HG03469 (cell line): ENCODE data around the gene RNU2-63P.
"Not testable (repeated sequence)": the region's sequence is repeated elsewhere in the genome, so short reads cannot be mapped to it uniquely, and the experiment has no call there.

Source experiments
- ATAC-seq: cut with Tn5 transposase; IDR thresholded peaks from one replicate; pipeline ENCODE4 v1.9.1; 2021; ENCODE audit warnings: mild to moderate bottlenecking, moderate library complexity, moderate number of reproducible peaks; ENCODE audit not compliant: unreplicated experiment

The RNU2-63P gene

DNA sequence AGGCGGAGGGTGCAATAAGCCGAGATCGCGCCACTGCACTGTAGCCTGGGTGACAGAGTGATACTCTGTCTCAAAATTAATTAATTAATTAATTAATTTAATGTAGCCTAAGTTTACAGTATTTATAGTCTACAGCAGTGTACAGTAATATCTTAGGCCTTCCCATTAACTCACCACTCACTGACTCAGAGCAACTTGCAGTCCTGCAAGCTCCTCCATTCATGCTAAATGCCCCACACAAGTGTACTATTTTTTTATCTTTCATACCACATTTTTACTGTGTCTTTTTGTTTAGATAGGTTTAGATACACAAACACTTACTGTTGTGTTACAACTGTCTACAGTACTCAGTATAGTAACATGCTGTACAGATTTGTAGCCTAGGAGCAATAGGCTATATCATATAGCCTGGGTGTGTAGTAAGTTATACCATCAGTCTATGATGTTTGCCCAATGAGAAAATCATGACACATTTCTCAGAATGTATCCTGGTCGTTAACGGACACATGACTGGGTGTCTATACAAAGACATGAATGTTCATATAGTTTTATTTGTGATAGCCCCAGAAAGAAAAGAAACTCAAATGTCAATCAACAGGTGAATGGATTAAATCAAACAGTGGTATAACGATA, 15.8 kb upstream of the RNU2-63P start:
- no peak for ATAC-seq

DNA sequence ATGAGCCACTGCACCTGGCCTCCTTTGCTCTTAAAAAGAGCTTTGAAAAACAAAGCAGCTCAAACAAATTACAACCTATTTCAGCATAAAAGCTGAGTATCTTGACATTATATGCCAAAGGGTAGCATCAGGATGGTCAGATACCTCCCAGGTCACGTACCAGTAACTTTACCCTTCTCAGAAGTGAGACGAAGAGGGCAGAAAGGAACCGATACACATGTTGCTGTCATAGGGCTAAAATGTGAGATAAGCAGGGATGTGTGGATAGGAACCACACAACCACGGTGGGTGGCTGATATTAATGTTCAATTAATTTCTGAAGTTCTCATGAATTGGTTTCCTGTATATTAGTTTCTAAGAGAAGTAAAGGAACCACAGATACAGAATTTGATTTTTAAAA, 12.6 kb upstream of the RNU2-63P start:
- no peak for ATAC-seq

DNA sequence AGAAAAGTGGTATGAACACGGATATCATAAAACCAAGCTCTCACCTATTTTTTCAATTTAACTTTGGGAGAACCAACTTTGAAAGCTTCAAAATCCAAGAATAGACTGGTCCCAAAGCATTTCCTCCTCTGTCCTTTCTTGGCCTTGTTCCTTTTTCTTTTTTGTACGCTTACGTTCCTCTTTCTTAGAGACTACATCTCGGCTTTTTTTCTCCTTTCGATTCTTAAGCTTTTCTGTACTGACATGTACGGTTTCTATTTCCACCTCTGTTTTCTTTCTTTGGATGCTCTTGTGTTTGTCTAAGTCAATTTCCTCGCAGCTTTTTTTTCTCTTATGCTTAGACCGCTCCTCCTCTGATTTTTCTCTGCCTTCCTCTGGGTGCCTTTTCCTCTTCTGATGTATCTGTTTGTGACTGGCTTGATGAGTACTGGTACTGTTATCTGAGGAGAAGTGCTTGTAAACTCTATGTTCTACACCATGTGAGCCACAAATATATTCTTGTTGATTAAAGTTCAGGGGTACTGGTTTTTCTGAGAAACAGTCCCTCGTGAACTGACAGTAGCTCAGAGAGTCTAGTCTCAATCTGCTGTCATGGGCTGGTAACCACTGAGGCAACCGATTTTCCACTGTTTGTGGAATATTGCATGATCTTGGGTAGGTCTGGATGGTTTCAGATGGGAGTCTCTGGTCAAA, 11.5 kb upstream of the RNU2-63P start:
- no peak for ATAC-seq

DNA sequence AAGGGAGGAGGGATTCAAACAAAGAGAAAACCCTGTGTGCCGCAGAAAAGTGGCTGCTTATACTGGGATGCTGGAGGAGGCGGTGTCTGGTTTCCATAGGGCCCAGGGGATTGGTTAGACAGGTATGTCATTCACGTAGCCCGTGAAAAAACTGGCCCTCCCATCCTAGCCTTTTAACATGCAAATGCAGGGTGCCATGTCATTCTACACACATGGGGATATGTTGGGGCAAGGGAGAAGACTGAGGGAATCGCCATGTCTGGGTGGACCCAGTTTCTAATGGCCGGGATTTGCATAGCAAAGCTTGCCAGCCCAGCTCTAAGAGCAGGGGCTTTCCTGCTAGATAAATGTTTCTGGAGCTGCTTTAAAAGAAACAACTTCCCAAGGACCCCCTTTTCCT, 8.2 kb upstream of the RNU2-63P start:
- no peak for ATAC-seq

DNA sequence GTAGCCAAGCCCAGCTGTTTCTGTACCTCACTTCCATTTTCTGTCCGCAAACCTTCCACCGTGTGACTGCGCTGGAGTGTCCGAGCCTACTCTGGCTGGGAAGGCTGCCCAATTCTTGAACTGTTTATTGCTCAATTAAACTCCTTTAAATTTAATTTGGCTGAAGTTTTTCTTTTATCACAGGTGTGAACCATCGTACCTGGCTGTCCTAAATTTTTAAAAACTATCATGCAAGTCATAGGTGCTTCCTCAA, 6.2 kb upstream of the RNU2-63P start:
- no peak for ATAC-seq

DNA sequence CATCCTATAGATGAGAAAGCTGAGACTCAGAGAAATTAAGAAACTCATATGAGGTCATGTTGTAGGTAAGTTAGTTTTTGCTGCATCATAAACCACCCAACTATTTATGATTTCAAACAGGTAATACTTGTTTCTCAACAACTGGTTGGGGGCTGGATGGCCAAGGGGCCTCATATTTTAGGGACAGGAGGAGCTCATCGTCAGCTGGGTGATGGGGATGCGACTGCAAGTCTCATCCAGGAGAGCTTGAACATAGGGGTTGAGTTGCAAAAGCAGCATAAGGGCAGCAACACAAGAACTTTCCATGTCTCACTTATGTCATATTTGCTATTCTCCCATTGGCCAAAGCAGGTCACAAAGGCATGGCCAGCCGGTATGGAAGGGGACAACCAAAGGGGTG, 3.6 kb upstream of the RNU2-63P start:
- ATAC-seq: no peak

DNA sequence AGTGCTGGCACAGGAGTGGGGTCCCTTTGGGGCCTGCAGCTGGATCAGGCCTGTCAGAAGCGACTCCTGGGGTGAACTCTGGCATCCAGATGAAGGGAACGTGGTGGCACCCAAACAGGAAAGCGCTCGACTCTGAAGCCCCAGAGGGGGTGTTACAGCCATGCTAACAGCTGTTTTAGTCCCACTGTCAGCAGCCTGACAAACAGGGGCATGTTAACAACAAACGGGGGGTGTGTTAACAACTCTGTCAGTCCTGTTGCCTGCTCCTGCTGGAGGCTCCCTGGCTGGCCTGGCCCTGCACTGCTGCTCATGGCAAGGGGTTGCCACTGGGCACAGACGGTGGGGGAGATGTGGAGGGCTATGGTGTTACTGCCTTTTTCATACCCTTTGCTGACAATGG, 2.6 kb upstream of the RNU2-63P start:
- ATAC-seq: no peak

DNA sequence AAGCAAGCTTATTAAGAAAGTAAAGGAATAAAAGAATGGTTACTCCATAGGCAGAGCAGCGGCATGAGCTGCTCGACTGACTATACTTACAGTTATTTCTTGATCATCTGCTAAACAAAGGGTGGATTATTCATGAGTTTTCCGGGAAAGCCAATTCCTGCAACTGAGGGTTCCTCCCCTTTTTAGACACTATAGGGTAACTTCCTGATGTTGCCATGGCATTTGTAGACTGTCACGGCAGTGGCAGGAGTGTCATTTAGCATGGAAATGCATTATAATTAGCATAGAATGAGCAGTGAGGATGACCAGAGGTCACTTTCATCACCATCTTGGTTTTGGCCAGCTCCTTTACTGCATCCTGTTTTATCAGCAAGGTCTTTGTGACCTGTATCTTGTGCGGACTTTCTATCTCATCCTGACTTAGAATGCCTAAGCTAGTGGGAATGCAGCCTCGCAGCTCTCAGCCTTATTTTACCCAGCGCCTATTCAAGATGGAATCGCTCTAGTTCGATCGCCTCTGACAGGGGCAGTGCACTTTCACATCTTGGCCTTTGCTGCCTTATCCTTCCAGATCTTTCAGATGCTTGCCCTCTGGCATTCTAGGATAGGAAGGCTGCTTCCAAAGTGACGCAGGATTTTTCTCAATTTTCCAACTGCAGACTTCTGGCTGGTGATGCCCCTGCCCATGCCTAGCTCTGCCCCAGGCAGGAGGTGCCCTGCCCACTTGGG, 1.9 kb upstream of the RNU2-63P start:
- ATAC-seq: not testable (repeated sequence)

DNA sequence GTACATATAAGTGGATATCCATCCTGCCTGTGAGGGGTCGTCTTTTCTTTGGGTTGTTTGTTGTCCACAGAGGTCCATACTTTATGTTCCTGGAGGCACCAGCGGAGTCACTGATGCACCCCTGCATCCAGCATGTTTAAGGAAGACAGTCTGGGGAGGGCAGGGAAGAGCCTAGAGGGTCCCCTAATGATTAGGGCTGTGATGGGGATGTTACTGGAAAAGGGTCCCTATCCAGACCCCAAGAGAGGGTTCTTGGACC, 1.4 kb upstream of the RNU2-63P start:
- not testable (repeated sequence) for ATAC-seq

DNA sequence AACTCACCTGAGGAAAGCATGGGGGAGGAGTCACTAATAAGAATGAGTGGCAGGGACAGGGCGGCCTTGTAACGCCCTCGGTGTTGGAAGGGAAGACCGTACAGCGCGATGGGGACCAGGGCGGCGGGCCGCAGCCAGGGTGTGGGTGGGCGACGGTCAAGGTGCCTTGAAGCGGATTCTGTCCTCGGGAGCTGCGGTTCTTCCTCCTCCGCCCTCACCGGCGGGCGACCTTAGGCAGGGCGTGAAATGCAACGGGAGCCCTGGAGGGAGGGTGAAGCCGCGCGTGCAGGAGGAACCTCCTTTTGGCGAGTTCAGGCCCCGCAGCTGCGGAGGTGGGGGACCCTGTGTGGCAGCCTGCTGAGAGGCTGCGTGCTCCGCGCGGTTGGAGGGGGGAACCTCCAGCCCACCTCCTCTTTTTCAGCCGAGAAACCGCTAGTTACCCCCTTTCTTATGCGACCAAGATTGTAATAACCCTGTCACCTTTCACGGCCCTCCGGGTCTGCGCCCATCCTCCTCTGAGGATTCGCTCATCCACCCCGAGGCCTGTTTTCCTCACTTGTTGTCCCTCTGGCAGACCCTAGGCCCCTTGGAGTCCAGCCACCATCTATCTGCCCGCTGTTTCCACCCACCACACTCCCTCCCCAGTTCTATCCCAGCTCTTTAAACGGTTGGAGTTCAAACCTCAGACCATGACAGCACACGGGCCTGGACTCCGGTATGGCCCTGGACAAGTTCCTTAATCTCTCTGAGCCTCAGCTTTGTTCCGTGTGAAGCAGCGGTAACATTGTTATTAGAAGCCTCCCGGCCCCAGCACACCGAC, 823 bp upstream of the RNU2-63P start:
- peak; percentile 46 for ATAC-seq

DNA sequence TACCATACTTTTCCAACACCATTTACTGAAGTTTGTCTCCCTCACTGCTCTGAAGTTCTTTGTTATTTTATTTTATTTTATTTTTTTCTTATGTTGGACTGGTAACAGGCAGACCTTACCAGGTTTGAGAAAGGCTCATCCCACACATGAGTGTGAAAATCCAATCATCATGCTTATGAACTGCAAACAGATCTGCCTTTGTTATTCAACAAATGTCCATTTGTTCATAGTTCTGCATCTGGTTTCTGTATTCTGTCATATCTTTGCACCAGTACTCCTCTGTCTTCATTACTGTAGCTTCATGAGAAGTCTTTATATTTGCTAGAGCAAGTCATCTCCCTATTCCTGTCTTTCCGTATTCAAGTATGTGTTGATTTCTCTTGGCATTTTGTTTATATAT, 5.3 kb downstream of the RNU2-63P start:
- ATAC-seq: no peak

DNA sequence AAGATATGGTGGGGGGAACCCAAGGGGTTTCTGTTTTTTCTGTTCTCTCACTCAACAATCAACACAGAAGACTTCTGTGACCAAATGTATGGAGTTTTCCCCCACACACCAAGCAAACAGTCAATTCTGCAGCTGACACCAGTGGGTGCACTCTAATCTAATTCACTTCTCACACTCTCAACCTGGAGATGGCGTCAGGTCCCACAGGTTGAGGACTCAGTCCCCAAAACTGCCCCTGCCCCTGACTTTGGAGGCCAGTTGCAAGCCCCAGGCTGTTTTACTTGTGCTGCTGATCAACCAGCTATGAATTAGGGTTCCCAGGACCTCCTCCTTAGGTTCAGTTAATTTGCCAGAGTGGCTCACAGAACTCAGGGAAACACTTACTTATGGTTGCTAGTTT, 6.2 kb downstream of the RNU2-63P start:
- no peak for ATAC-seq

DNA sequence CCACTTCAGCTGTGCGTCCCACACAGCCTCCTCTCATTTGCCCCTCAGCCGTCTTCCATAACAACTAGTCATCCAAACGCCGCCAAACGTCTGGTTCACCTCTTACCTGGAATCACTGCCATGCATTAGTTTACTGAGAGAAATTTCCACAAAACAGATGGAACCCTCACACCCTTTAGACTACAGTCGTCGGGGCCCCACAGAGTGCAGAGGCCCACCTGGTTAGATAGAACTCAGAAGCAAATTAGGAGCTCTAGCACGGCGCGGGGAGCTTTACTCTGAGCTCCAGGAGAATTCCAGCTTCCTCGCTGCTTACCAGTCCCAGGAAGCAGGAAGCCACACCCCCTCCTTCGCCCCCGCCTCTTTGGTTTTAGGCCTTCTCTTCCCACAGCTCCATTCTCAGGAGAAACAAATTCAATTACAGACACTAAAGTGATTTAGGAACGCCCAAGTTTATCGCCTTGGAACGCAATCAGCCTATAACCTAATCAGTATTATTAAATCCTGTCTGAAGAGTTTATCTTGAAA, 9.4 kb downstream of the RNU2-63P start:
- no peak for ATAC-seq

DNA sequence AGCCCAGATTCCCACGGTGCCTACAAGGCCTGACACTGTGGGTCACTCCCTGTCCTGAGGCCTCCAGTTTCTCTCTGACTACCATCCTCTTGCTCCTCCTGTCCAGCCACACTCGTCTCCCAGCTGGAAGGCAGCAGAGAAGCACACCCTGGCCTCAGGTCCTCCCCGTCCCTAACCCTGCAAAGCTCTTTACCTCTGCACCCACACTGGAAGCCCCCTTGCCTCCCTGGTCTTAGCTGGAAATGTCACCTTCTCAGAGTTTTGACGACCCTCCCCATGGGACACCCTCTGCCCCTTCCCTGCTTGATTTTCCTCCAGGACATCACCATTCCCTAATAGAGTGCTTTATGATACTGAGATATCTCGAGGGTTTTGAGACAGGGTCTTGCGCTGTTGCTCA, 10.6 kb downstream of the RNU2-63P start:
- ATAC-seq: no peak

DNA sequence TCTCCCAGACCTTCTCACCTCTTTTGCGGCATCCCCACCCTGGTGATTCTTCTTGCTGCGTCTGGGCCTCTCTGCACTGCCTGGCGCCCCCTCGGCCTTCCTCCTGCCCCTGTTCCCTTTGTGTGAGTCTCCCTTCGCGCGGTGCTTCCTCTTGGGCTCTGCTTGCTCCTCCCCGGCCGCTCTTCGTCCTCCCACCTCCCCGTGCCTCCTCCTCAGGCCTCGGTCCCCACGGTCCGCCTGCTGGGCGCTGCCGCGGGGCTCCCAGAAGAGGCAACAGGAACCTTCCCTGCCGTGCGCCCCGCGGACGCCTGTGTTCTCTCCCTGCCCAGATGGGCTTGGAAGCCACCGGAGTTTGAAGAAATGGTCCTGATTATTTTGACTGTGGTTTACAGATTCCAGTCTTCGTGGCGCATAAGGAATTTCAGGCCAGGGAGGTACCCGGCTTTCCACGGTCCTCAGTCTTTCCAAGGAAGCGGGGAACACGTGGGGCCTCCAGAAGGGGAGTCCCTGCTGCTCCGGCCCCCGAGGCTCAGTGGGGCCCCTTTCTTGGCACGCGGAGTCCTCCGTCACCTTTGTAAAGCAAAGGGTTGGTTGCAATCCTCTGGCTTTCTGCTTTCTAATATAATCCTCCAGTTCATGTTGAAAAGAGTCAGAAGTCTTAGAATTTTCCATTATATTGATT, 13.1 kb downstream of the RNU2-63P start:
- ATAC-seq: no peak

DNA sequence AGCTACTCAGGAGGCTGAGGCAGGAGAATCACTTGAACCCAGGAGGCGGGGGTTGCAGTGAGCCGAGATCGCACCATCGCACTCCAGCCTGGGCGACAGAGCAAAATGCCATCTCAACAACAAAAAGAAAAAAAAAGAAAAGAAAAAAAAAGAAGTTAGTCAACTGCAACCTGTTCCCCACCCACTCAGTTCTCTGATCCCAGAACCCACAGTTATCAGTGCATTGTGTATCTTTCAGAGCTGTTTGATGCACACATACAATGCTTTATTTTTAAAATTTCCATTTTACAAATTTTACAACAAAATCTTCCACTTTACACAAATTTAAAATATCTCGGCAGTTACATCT, 14.0 kb downstream of the RNU2-63P start:
- no peak for ATAC-seq

DNA sequence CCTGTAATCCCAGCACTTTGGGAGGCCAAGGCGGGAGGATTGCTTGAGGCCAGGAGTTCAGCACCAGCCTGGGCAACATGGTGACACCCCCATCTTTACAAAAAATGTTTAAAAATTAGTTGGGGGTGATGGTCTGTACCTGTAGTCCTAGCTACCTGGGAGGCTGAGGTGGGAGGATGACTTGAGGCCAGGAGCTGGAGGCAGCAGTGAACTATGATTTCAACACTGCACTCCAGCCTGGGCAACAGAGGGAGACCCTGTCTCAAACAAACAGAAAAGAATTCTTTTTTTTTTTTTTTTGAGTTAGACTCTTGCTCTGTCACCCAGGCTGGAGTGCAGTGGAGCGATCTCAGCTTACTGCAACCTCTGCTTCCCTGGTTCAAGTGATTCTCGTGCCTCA, 15.9 kb downstream of the RNU2-63P start:
- not testable (repeated sequence) for ATAC-seq

DNA sequence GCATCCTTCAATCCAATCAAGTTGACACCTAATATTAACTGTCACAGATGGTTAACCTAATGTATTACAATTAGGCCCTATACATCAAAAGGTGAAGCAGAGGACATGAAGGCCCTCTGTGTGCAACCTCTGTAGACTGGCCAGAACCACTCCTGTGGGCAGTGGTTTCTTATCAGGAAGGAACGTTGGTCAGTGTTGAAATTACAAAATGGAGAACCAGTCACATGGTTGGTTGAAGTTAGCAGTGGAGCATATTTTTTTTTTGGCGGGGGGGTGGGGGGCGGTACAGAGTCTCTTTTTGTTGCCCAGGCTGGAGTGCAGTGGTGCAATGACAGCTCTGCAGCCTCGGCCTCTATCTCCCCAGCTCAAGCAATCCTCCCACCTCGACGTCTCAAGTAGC, 19.8 kb downstream of the RNU2-63P start:
- ATAC-seq: no peak

DNA sequence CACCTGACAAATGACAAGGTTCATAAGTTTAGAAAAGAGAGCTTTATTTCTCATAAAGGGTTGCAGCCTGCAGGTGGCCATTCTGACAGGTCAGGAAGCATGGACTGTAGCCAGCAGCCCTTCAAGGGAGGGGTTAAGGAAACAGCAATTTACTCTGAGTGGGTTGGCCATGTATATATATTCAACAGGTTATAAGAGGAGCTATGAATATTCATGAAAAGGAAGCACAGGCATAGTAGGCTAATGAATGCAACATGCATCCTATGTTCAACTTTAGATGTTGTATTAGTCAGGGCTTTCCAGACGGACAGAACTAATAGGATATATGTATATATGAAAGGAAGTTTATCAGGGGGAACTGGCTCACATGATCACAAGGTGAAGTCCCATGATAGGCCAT, 20.6 kb downstream of the RNU2-63P start:
- no peak for ATAC-seq

DNA sequence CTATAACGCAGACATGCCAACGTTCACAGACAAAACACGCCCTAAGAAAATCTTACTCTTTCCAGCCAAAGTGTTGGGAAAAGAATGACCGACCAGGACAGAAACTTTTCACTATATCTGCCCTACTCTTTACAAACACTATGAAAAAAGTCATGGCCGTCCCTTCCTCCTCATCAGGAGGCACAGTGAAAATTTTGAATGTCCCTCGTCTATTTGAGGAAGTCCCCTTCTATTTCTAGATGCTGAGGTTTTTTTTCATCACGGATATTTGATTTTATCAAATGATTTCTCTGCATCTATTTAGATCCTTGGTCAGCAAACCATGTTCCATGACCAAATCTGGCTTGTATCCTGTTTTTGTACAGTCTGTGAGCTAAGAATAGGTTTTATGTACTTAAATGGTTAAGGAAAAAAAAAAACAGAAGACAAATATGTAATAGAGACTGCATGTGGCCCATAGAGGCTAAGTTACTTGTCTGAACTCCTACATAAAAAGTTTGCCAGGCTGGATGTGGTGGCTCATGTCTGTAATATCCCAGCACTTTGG, 22.0 kb downstream of the RNU2-63P start:
- not testable (repeated sequence) for ATAC-seq

DNA sequence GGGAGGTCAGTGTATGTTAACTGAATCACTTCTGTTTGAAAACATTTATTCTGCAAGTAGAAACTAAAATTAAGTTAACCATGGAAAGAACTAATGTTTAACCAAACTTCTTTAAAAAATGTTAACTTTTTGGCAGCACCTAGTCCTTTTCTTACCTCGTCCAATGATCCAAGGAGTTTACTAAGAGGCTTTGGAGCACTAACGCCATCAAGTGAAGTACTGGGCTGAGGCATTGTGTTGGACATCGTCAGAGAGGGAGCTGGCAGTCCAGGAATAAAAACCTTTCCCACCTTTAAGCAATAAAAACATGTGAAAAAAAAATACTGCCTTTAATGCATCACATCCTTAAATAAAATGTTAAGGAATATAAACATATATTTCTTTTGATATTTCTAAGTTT, 23.8 kb downstream of the RNU2-63P start:
- not testable (repeated sequence) for ATAC-seq
